ENCODE measurements around the gene YEATS4. TPM values are rescaled to one million over a fixed set of nuclear protein-coding genes. Genes with fewer than 3 reads are reported as not detected.

YEATS4 gene
- 15.0 and 22.4 TPM in 2 replicates for total RNA-seq

DNA sequence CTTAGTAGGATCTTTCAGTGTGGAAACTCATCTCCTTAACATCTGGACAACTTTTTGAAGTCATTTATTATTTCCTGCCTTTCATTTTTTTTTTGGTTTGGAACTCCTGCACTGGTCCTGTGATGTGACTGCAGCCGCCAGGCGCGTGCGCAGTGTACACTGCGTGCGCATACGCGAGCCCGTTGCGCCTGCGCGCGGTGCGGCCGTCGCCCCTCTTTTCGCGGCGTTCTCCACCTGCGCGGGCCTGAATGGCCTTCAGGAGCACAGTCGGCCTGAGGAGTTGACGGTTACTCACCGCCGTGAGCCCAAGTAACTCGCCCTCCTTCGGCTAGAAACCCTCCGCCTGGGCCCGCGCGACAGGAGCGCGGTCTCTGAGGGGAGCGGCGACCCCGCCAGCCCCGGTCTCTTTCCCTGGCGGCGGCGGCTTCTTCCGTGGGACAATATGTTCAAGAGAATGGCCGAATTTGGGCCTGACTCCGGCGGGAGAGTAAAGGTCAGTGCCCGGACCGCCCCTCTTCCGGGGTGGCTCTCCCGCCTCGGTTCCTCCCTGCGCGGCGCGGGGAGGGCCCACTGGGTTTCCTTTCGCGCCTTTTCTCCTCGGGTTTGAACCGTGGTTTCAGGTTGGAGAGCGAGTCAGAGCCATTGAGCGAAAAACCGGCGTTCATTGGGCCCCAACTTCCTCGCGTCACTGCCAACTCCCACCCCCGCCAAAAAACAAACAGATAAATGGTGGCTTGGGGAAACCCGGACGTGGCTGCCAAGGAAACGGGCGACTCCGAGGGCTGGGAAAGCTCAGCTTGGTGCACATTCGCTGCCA is at the start of gene YEATS4:
Gene YEATS4 (plus strand): TSS at position 213 of the 817 bp plus-strand sequence. CDS start 230 bp downstream, at position 443.

DNA sequence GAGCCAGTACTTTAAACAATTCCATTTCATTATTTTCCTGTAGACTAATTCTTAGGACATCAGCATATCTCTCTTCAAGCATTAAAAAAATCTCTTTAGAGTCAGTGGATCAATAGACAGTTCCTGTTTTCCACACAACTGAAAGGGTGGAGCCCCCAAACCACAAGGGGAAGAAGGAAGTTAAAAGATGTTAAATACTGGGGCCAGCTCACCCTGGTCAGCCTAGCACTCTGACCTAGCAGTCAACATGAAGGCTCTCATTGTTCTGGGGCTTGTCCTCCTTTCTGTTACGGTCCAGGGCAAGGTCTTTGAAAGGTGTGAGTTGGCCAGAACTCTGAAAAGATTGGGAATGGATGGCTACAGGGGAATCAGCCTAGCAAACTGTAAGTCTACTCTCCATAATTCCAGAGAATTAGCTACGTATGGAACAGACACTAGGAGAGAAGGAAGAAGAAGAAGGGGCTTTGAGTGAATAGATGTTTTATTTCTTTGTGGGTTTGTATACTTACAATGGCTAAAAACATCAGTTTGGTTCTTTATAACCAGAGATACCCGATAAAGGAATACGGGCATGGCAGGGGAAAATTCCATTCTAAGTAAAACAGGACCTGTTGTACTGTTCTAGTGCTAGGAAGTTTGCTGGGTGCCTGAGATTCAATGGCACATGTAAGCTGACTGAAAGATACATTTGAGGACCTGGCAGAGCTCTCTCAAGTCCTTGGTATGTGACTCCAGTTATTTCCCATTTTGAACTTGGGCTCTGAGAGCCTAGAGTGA is 11.2 kb upstream of the YEATS4 start, which contains the start of gene LYZ:
Gene LYZ (plus strand): TSS at position 220 of the 777 bp plus-strand sequence. CDS start 28 bp downstream, at position 248.

Small RNA genes within 50 kb of the gene (small RNA-seq; reads per million reads assigned to genes)
- gene RN7SL804P: not detected

Other genes with a start within 250 kb of the YEATS4 start
- gene CPSF6, start 120.2 kb upstream of the YEATS4 start, total RNA-seq: 33.0 and 35.2 TPM in 2 replicates
- gene LYZ, start 11.4 kb upstream of the YEATS4 start, total RNA-seq: not detected in 2 replicates
- 27.8 and 27.9 TPM in 2 replicates for gene FRS2, start 110.6 kb downstream of the YEATS4 start, total RNA-seq
- 272 and 339 TPM in 2 replicates for gene CCT2, start 225.7 kb downstream of the YEATS4 start, total RNA-seq